ENCODE data around the gene PLCG2.
"Not testable (repeated sequence)": the region's sequence is repeated elsewhere in the genome, so short reads cannot be mapped to it uniquely, and the experiment has no call there.

Gene PLCG2

GRCh38 chr16:81938326-81939163 is 159.5 kb downstream of the PLCG2 start:
- no peak for DNase-seq (ENCODE audit: low read depth in 2 of 2)

- no peak for DNase-seq (ENCODE audit: low read depth in 2 of 2)
Observed at GRCh38 chr16:81939164-81940056, 160.3 kb downstream of the PLCG2 start.

- no peak for DNase-seq (ENCODE audit: low read depth in 2 of 2)
Observed at GRCh38 chr16:81940781-81941560, 161.9 kb downstream of the PLCG2 start.

- DNase-seq (ENCODE audit: low read depth in 2 of 2), result no peak
Observed at GRCh38 chr16:81942007-81942601, 163.0 kb downstream of the PLCG2 start.

- no peak for DNase-seq (ENCODE audit: low read depth in 2 of 2)
Observed at GRCh38 chr16:81945665-81946064, 166.6 kb downstream of the PLCG2 start.

GRCh38 chr16:81946206-81946605 is 167.1 kb downstream of the PLCG2 start:
- DNase-seq (ENCODE audit: low read depth in 2 of 2), result no peak

GRCh38 chr16:81951564-81951963 is 172.5 kb downstream of the PLCG2 start:
- no peak for DNase-seq (ENCODE audit: low read depth in 2 of 2)

- DNase-seq (ENCODE audit: low read depth in 2 of 2), result no peak
Observed at GRCh38 chr16:81956213-81956948, 177.3 kb downstream of the PLCG2 start.

GRCh38 chr16:81964808-81965207 is 185.7 kb downstream of the PLCG2 start:
- no peak for DNase-seq (ENCODE audit: low read depth in 2 of 2)

- DNase-seq (ENCODE audit: low read depth in 2 of 2), result no peak
Observed at GRCh38 chr16:81967358-81967757, 188.3 kb downstream of the PLCG2 start.

- DNase-seq (ENCODE audit: low read depth in 2 of 2), result no peak
Observed at GRCh38 chr16:81971853-81972252, 192.8 kb downstream of the PLCG2 start.

- DNase-seq (ENCODE audit: low read depth in 2 of 2), result no peak
Observed at GRCh38 chr16:81973737-81974136, 194.6 kb downstream of the PLCG2 start.

GRCh38 chr16:81975637-81976036 is 196.5 kb downstream of the PLCG2 start:
- DNase-seq (ENCODE audit: low read depth in 2 of 2), result no peak

GRCh38 chr16:81977335-81977942 is 198.3 kb downstream of the PLCG2 start:
- DNase-seq (ENCODE audit: low read depth in 2 of 2), result not testable (repeated sequence)

- DNase-seq (ENCODE audit: low read depth in 2 of 2), result no peak
Observed at GRCh38 chr16:81987121-81987520, 208.0 kb downstream of the PLCG2 start.

GRCh38 chr16:81987706-81988105 is 208.6 kb downstream of the PLCG2 start:
- DNase-seq (ENCODE audit: low read depth in 2 of 2), result no peak

- no peak for DNase-seq (ENCODE audit: low read depth in 2 of 2)
Observed at GRCh38 chr16:81992859-81993258, 213.8 kb downstream of the PLCG2 start.

- no peak for DNase-seq (ENCODE audit: low read depth in 2 of 2)
Observed at GRCh38 chr16:81994485-81994884, 215.4 kb downstream of the PLCG2 start.

- DNase-seq (ENCODE audit: low read depth in 2 of 2), result no peak
Observed at GRCh38 chr16:81995651-81996050, 216.6 kb downstream of the PLCG2 start.

Measured in activated CD4-positive, alpha-beta T cell treated with anti-CD3 and anti-CD28 coated beads for 24 hours (primary cell).